Spleen (tissue), 7 donors: Measurements from ENCODE around the gene MRPL55.

Source experiments
- CTCF ChIP-seq, 11 experiments: fragments of 200-600 bp in 7 of 11; fragments of 450-650 bp in 4 of 11; sonication (generic) in 4 of 11; IDR thresholded peaks in 8 of 11; conservative IDR thresholded peaks in 3 of 11; 1 replicate in 7 of 11; 2 replicates in 4 of 11; pipeline versions ENCODE4 v1.4.0 to v1.8.0; 2016 to 2021; ENCODE audit warnings: antibody characterized with exemption in 11 of 11, inconsistent platforms in 4 of 11, mild to moderate bottlenecking in 1 of 11
- POLR2A ChIP-seq, 3 donors: fragments of 450-650 bp; IDR thresholded peaks; one replicate each; pipeline ENCODE4 v1.5.1; 2017; ENCODE audit warnings: antibody characterized with exemption in 3 of 3, mild to moderate bottlenecking in 1 of 3
- POLR2AphosphoS5 ChIP-seq, 3 donors: sonication (generic); formaldehyde crosslinking; IDR thresholded peaks; one replicate each; pipeline ENCODE4 v1.5.1; 2017; ENCODE audit warnings: antibody characterized with exemption in 3 of 3
- donor health status: DM: no; HTN: no; CAD: no; lungs with moderate emphysema.
- donor health status: DM: no; HTN: no; CAD: no.
- donor health status: DM: no; HTN: no; CAD: no.

GRCh38 chr1:228063251-228064191 lies 45.6 kb downstream of the MRPL55 start:
- TF ChIP-seq POLR2A (IDR thresholded peaks at IDR 0.05) (no peak), CTCF (IDR thresholded peaks at IDR 0.05 in 8 of 11, conservative IDR thresholded peaks at IDR 0.05 in 3 of 11) (no peak), POLR2AphosphoS5 (IDR thresholded peaks at IDR 0.05) (no peak)
